H1 (cell line): ENCODE results near the gene PARM1.

Source experiments
- ASH2L ChIP-seq: fragments of 200-600, 300-600 bp; sonication (generic); IDR thresholded peaks from one replicate; pipeline ENCODE4 v1.7.1; 2017; ENCODE audit warnings: low read length
- CTCF ChIP-seq, 3 experiments: IDR thresholded peaks; 1 replicate in 2 of 3; 2 replicates in 1 of 3; pipeline versions ENCODE4 v1.5.1 to v1.6.1; 2011; ENCODE audit warnings: low read length in 3 of 3, mild to moderate bottlenecking in 3 of 3, inconsistent platforms in 2 of 3, low read depth in 1 of 3, moderate library complexity in 1 of 3; ENCODE audit not compliant: insufficient read depth in 1 of 3; ENCODE audit errors: control extremely low read depth in 1 of 3
- EP300 ChIP-seq, 2 experiments: IDR thresholded peaks; 1 replicate in 1 of 2; 2 replicates in 1 of 2; pipeline ENCODE4 v1.6.1; 2011 to 2012; ENCODE audit warnings: low read depth in 2 of 2, low read length in 2 of 2, mild to moderate bottlenecking in 2 of 2, borderline replicate concordance in 1 of 2, inconsistent platforms in 1 of 2, moderate library complexity in 1 of 2
- EZH2 ChIP-seq: fragments of 200-600 bp; sonication (generic); IDR thresholded peaks from 2 replicates; pipeline ENCODE4 v1.7.1; 2012; ENCODE audit warnings: low read depth, mild to moderate bottlenecking, moderate library complexity, low read length, inconsistent platforms; ENCODE audit not compliant: severe bottlenecking
- POLR2A ChIP-seq, 2 experiments: IDR thresholded peaks; 1 replicate in 1 of 2; 2 replicates in 1 of 2; pipeline ENCODE4 v1.6.1; 2011; ENCODE audit warnings: low read depth in 2 of 2, low read length in 2 of 2, mild to moderate bottlenecking in 2 of 2; ENCODE audit errors: control extremely low read depth in 1 of 2
- POLR2AphosphoS5 ChIP-seq: IDR thresholded peaks from 2 replicates; pipeline ENCODE4 v1.6.1; 2011; ENCODE audit warnings: low read depth, low read length
- SP1 ChIP-seq: IDR thresholded peaks from 2 replicates; pipeline ENCODE4 v1.6.1; 2011; ENCODE audit warnings: low read depth, low read length

DNA sequence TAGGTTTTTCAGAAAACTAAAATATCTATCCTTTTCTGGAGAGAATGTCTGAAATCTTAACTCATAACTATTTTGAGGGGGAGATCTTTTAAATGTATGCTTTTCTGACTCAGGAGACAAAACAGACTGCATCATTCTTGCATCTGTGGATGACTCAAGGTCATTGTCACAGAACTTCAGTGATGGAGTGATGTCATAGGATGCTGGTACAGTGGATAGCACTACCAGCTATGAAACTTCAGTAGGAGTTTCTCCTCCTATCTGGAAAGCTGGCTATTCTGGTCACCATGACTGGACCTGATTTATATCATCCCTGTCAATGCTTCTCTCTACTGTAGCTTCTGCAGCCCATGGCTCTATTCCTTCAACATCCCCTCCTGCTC, 50.3 kb downstream of the PARM1 start:
- no peak for TF ChIP-seq POLR2A (IDR thresholded peaks at IDR 0.05; ENCODE audit: control extremely low read depth in 1 of 2, low read depth in 2 of 2, low read length in 2 of 2)
- no peak for TF ChIP-seq EZH2
- no peak for TF ChIP-seq EP300 (IDR thresholded peaks at IDR 0.05; ENCODE audit: borderline replicate concordance in 1 of 2, low read depth in 2 of 2, low read length in 2 of 2)
- no peak for TF ChIP-seq SP1
- no peak for TF ChIP-seq ASH2L
- TF ChIP-seq CTCF (IDR thresholded peaks at IDR 0.05; ENCODE audit: control extremely low read depth in 1 of 3, insufficient read depth in 1 of 3, low read depth in 1 of 3, low read length in 3 of 3): no peak
- TF ChIP-seq POLR2AphosphoS5: no peak
